ENCODE measurements around the gene SND1. TPM values are rescaled to one million over a fixed set of nuclear protein-coding genes. Genes with fewer than 3 reads are reported as not detected.

The SND1 gene
- total RNA-seq, 2 donors from 2014 or later = 146 to 155 TPM

- Histone ChIP-seq H3K4me1 (peaks cover 11% of the 10 kb centered on the region), H3K27ac (no peak overlapping the region), H3K9me3 (no peaks in the 10 kb centered on the region), H3K27me3 (no peaks in the 10 kb centered on the region), H3K36me3 (replicated peaks in 1 of 2; ENCODE audit: insufficient read depth in 1 of 2, low read depth in 2 of 2) (peaks cover 6 to 49% of the 10 kb centered on the region in 2 donors), H3K4me3 (no peak overlapping the region)
- 51 to 63% methylated on average over 6 of the region's 6 CpGs for WGBS, 2 donors
- intact Hi-C loops (cut with DNase I) = loop anchor here (10.0 kb wide), 1 partner anchor 513 kb away; no protein-coding TSS in a partner anchor
- no peak for ATAC-seq
- DNase-seq = no peak
- TF ChIP-seq CTCF (IDR thresholded peaks at IDR 0.05) (no peak), POLR2A (IDR thresholded peaks at IDR 0.05) (no peak)
These were observed 50.2 kb downstream of the SND1 start for GRCh38 chr7:127702052-127702652.

- Histone ChIP-seq H3K27me3 (no peaks in the 10 kb centered on the region), H3K36me3 (replicated peaks in 1 of 2; ENCODE audit: insufficient read depth in 1 of 2, low read depth in 2 of 2) (peaks cover 6 to 53% of the 10 kb centered on the region in 2 donors), H3K4me1 (peaks cover 7% of the 10 kb centered on the region), H3K4me3 (no peak overlapping the region), H3K27ac (no peak overlapping the region), H3K9me3 (no peaks in the 10 kb centered on the region)
- intact Hi-C loops (cut with DNase I) = loop anchor here (10.0 kb wide), 1 partner anchor 512 kb away; no protein-coding TSS in a partner anchor
- TF ChIP-seq CTCF (IDR thresholded peaks at IDR 0.05) = no peak
- no peak for TF ChIP-seq POLR2A (IDR thresholded peaks at IDR 0.05)
- WGBS, 2 donors = 85 to 86% methylated on average over 7 of the region's 7 CpGs
- ATAC-seq (no peak), DNase-seq (no peak)
These were observed 50.9 kb downstream of the SND1 start for GRCh38 chr7:127702938-127703337.

- Histone ChIP-seq H3K27me3 (no peaks in the 10 kb centered on the region), H3K4me3 (no peak overlapping the region), H3K9me3 (no peaks in the 10 kb centered on the region), H3K4me1 (peaks cover 7% of the 10 kb centered on the region), H3K36me3 (replicated peaks in 1 of 2; ENCODE audit: insufficient read depth in 1 of 2, low read depth in 2 of 2) (peaks cover 6 to 47% of the 10 kb centered on the region in 2 donors), H3K27ac (no peak overlapping the region)
- intact Hi-C loops (cut with DNase I) = loop anchor here (10.0 kb wide), 1 partner anchor 511 kb away; no protein-coding TSS in a partner anchor
- DNase-seq (no peak), ATAC-seq (no peak)
- TF ChIP-seq POLR2A (IDR thresholded peaks at IDR 0.05) = no peak
- TF ChIP-seq CTCF (IDR thresholded peaks at IDR 0.05) = no peak
- WGBS, 2 donors = 0 to 21% methylated on average over 1 of the region's 1 CpG
These were observed 52.2 kb downstream of the SND1 start for GRCh38 chr7:127704211-127704610.

GRCh38 chr7:127705461-127705959, 53.5 kb downstream of the SND1 start:
- intact Hi-C loops (cut with DNase I) = loop anchor here (10.0 kb wide), 1 partner anchor 509 kb away; no protein-coding TSS in a partner anchor
- H3K9me3 ChIP-seq = no peaks in the 10 kb centered on the region
- H3K4me3 ChIP-seq = no peak overlapping the region
- WGBS, 2 donors = 80 to 81% methylated on average over 6 of the region's 6 CpGs
- H3K27me3 ChIP-seq = no peaks in the 10 kb centered on the region
- peaks cover 6 to 42% of the 10 kb centered on the region in 2 donors for H3K36me3 ChIP-seq (replicated peaks in 1 of 2; ENCODE audit: insufficient read depth in 1 of 2, low read depth in 2 of 2)
- peaks cover 7% of the 10 kb centered on the region for H3K4me1 ChIP-seq
- TF ChIP-seq POLR2A (IDR thresholded peaks at IDR 0.05) (no peak), CTCF (IDR thresholded peaks at IDR 0.05) (no peak)
- no peak for ATAC-seq
- DNase-seq = no peak
- no peak overlapping the region for H3K27ac ChIP-seq

- H3K4me3 ChIP-seq = no peak overlapping the region
- H3K4me1 ChIP-seq = peaks cover 7% of the 10 kb centered on the region
- no peak for DNase-seq
- H3K36me3 ChIP-seq (replicated peaks in 1 of 2; ENCODE audit: insufficient read depth in 1 of 2, low read depth in 2 of 2) = peaks cover 6 to 36% of the 10 kb centered on the region in 2 donors
- H3K27ac ChIP-seq = no peak overlapping the region
- intact Hi-C loops (cut with DNase I) = loop anchor here (10.0 kb wide), 1 partner anchor 508 kb away; no protein-coding TSS in a partner anchor
- no peaks in the 10 kb centered on the region for H3K27me3 ChIP-seq
- no peaks in the 10 kb centered on the region for H3K9me3 ChIP-seq
- no peak for TF ChIP-seq CTCF (IDR thresholded peaks at IDR 0.05)
- ATAC-seq = no peak
These were observed 54.8 kb downstream of the SND1 start for GRCh38 chr7:127706766-127707165.

All from body of pancreas (tissue), 4 donors.